Kidney tubule cell (primary cell): ENCODE measurements around the gene OPRL1.
A peak's percentile ranks its signal among the peaks of the same experiment; 100 is the strongest.

Source experiments
- DNase-seq: peaks from one replicate; pipeline ENCODE4 v3.0.0-alpha.2; 2018; ENCODE audit warnings: low spot score

OPRL1 gene

GRCh38 chr20:64072498-64073063 is 7.3 kb upstream of the OPRL1 start:
- no peak for DNase-seq

GRCh38 chr20:64073476-64074183 is 6.3 kb upstream of the OPRL1 start:
- DNase-seq: no peak

GRCh38 chr20:64074184-64074789 is 5.6 kb upstream of the OPRL1 start:
- DNase-seq: no peak

GRCh38 chr20:64074963-64075362 is 4.9 kb upstream of the OPRL1 start:
- DNase-seq: no peak

GRCh38 chr20:64075556-64075955 is 4.3 kb upstream of the OPRL1 start:
- no peak for DNase-seq

- DNase-seq: no peak
Observed at GRCh38 chr20:64076061-64076997, 3.6 kb upstream of the OPRL1 start.

GRCh38 chr20:64077094-64077493 is 2.8 kb upstream of the OPRL1 start:
- no peak for DNase-seq

GRCh38 chr20:64077541-64077875 is 2.4 kb upstream of the OPRL1 start:
- DNase-seq: no peak

GRCh38 chr20:64077876-64078551 is 1.9 kb upstream of the OPRL1 start:
- no peak for DNase-seq

- no peak for DNase-seq
Observed at GRCh38 chr20:64078934-64079272, 979 bp upstream of the OPRL1 start.

- DNase-seq: peak; percentile 68
Observed at GRCh38 chr20:64079273-64080012, 439 bp upstream of the OPRL1 start, which contains the start of gene RGS19. Gene RGS19 (minus strand): TSS chr20:64079518. CDS start chr20:64076886, 2,632 bp downstream.

- no peak for DNase-seq
Observed at GRCh38 chr20:64080813-64081623, 1.1 kb downstream of the OPRL1 start.

- no peak for DNase-seq
Observed at GRCh38 chr20:64081624-64081964, 1.7 kb downstream of the OPRL1 start.

GRCh38 chr20:64082126-64082731 is 2.3 kb downstream of the OPRL1 start:
- no peak for DNase-seq

- DNase-seq: no peak
Observed at GRCh38 chr20:64082820-64083377, 3.0 kb downstream of the OPRL1 start.

GRCh38 chr20:64083378-64083803 is 3.5 kb downstream of the OPRL1 start:
- DNase-seq: peak; percentile 68

- no peak for DNase-seq
Observed at GRCh38 chr20:64083804-64084684, 4.2 kb downstream of the OPRL1 start, which contains the start of gene LKAAEAR1. Gene LKAAEAR1 (minus strand): TSS chr20:64084398. CDS start chr20:64084219, 179 bp downstream.

GRCh38 chr20:64084685-64085152 is 4.8 kb downstream of the OPRL1 start:
- no peak for DNase-seq
